ENCODE results near the gene GUCY1A1.

GUCY1A1 gene, protein sequence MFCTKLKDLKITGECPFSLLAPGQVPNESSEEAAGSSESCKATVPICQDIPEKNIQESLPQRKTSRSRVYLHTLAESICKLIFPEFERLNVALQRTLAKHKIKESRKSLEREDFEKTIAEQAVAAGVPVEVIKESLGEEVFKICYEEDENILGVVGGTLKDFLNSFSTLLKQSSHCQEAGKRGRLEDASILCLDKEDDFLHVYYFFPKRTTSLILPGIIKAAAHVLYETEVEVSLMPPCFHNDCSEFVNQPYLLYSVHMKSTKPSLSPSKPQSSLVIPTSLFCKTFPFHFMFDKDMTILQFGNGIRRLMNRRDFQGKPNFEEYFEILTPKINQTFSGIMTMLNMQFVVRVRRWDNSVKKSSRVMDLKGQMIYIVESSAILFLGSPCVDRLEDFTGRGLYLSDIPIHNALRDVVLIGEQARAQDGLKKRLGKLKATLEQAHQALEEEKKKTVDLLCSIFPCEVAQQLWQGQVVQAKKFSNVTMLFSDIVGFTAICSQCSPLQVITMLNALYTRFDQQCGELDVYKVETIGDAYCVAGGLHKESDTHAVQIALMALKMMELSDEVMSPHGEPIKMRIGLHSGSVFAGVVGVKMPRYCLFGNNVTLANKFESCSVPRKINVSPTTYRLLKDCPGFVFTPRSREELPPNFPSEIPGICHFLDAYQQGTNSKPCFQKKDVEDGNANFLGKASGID

DNA sequence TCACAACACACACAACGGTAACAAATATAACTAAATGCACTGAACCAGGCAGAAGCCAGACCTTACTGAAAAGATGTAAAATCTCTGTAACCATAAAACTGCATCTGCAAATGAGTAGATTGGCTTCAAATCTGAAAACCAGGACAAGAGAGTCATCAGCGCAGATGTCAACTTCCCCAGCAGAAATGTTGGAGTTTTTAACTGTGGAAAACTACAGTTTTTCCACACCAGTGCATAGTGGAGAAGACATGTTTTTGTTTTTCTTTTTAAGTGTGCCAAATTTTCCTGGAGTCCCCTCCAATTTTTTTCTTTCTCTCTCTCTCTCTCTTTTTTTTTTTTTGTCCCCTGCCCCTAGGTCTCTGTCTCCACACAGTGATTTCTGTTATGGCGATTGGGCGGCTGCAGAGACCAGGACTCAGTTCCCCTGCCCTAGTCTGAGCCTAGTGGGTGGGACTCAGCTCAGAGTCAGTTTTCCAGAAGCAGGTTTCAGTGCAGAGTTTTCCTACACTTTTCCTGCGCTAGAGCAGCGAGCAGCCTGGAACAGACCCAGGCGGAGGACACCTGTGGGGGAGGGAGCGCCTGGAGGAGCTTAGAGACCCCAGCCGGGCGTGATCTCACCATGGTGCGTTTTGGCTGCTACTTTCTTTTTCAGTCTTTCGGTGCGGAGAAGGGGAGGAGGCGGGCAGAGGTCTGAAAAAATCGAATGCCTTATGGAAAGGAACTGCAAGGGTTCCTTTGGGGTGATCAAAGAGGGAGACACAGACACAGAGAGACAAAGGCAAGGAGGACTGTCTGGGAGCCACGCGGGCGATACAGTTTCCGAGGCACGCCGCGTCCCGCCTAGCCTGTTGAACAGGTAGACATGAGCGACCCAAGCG, at the start of gene GUCY1A1:
GUCY1A1 (plus strand) TSS at position 505 of the 878 bp plus-strand sequence. CDS start 30,020 bp downstream, outside the sequence.
- TF ChIP-seq, protein P1, sequence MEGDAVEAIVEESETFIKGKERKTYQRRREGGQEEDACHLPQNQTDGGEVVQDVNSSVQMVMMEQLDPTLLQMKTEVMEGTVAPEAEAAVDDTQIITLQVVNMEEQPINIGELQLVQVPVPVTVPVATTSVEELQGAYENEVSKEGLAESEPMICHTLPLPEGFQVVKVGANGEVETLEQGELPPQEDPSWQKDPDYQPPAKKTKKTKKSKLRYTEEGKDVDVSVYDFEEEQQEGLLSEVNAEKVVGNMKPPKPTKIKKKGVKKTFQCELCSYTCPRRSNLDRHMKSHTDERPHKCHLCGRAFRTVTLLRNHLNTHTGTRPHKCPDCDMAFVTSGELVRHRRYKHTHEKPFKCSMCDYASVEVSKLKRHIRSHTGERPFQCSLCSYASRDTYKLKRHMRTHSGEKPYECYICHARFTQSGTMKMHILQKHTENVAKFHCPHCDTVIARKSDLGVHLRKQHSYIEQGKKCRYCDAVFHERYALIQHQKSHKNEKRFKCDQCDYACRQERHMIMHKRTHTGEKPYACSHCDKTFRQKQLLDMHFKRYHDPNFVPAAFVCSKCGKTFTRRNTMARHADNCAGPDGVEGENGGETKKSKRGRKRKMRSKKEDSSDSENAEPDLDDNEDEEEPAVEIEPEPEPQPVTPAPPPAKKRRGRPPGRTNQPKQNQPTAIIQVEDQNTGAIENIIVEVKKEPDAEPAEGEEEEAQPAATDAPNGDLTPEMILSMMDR (IDR thresholded peaks at IDR 0.05; ENCODE audit: extremely low read depth, missing control alignments) = no peak
- peak; percentile 44 for DNase-seq (ENCODE audit: low spot score)

DNA sequence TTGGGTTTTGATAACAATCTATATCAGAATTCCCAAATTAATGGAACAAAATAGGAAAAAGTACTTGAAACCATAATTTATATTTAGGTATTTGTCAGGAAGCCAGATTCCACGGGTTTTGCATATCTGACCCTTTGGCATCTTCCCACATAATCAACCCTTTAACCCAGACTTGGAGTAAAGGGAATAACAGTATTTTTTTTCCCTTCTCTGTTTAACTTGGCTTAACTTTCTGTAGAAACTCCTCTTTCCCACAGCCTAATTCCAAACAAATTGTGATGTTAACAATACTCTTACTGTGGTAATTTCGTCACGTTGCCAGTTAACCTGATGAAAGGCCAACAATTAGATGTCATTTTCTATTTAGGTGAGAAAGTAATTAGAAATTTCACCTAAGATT, 49.4 kb upstream of the GUCY1A1 start:
- DNase-seq (ENCODE audit: low spot score) = no peak
- TF ChIP-seq, protein P1 (IDR thresholded peaks at IDR 0.05; ENCODE audit: extremely low read depth, missing control alignments) = no peak

DNA sequence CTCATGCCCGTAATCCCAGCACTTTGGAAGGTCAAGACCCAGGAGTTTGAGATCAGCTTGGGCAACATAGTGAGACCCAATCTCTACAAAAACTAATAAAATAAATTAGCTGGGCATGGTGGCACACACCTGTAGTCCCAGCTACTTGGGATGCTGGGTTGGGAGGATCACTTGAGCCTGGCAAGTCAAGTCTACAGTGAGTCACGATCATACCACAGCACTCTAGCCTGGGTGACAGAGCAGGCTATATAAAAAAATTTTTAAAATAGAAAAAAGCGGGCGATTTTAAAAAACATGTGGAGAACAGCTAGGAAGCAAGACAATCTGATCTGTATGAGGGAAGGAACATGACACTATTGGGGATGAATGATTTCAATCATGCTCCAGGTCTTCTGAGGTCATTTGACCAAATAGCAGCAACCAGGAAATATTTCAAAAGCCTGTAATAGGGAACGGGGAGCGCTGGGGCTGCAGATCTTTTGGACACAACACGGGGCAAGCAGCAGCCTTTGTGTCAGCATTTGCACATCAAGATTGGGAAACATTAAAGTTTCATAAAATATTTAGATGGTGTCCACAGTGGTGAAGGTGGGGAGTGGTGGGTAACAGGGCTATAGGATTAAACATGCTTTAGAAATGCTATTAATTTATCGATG, 48.3 kb upstream of the GUCY1A1 start:
- DNase-seq (ENCODE audit: low spot score) = no peak
- TF ChIP-seq, protein P1 (IDR thresholded peaks at IDR 0.05; ENCODE audit: extremely low read depth, missing control alignments) = no peak

DNA sequence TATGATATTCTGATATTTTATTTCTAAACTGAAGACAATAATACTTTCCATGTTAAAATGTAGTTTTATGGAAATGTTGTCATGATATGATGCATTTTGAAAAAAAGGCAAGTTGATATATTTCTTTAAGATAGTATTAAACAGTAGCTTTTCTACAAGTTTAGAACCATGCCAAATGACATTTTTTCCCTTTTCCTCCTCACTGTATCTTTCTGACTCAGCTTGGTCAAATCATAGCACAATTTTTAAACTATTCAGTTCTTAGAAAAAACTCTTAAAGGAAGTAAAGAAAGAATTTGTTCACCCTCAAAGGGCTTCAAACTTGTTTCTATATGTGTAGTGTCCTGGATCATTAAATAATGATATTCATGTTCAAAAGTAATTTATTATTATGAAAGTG, 46.0 kb upstream of the GUCY1A1 start:
- TF ChIP-seq, protein P1 (IDR thresholded peaks at IDR 0.05; ENCODE audit: extremely low read depth, missing control alignments) = no peak
- no peak for DNase-seq (ENCODE audit: low spot score)

DNA sequence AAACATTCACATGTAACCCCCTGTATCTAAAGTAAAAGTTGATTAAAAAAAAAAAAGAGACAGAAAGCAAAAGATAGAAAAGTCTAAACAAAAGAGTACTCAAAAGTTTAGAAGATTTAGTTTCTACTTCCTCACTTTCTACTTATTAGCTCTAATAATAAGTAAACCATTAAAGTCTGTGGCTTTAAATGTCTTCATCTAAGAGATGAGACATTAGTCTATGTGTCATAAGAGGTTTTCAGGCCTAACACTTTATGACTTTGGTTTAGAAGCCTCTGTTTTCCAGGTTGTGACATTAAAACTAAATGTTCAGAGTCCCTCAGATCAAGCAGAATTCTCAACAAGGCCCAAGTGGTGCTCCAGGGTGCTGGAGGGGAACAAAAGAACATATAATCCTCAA, 42.2 kb upstream of the GUCY1A1 start:
- TF ChIP-seq, protein P1 (IDR thresholded peaks at IDR 0.05; ENCODE audit: extremely low read depth, missing control alignments) = no peak
- DNase-seq (ENCODE audit: low spot score) = peak; percentile 35

DNA sequence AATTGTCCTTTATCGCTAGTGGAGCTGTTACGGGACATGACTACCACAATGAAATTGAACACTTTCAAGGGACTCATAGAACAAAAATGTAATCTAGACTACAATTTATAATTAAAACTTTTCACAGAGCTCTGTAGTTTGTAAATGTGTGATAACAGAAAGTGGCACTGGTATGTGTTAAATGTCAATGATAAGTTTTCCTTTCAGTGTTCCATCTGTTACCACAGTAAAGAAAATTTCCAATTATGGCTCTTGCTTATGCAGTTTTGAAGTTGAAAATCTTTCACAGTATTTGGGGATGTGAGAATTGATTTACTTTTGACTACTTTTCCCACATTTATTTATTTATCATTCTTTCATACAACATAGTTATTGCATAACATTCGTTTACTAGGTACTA, 40.1 kb upstream of the GUCY1A1 start:
- no peak for DNase-seq (ENCODE audit: low spot score)
- TF ChIP-seq, protein P1 (IDR thresholded peaks at IDR 0.05; ENCODE audit: extremely low read depth, missing control alignments) = no peak
